GM18873 (cell line): ENCODE measurements around the gene ZNF653.
"Not testable (repeated sequence)": the region's sequence is repeated elsewhere in the genome, so short reads cannot be mapped to it uniquely, and the experiment has no call there.

Source experiments
- ATAC-seq: cut with Tn5 transposase; IDR thresholded peaks from one replicate; pipeline ENCODE4 v1.9.1; 2021; ENCODE audit warnings: mild to moderate bottlenecking, moderate library complexity, moderate number of reproducible peaks; ENCODE audit not compliant: unreplicated experiment, low FRiP score

The ZNF653 gene

GRCh38 chr19:11483366-11484111 lies 22.1 kb downstream of the ZNF653 start:
- no peak for ATAC-seq

GRCh38 chr19:11482384-11483050 lies 23.1 kb downstream of the ZNF653 start:
- no peak for ATAC-seq

GRCh38 chr19:11481534-11482383 lies 23.9 kb downstream of the ZNF653 start:
- no peak for ATAC-seq

- ATAC-seq, result no peak
Measured at GRCh38 chr19:11480715-11481533, 24.7 kb downstream of the ZNF653 start, which contains the start of gene ELAVL3. Gene ELAVL3 (minus strand): TSS chr19:11481046. CDS start chr19:11480608, 438 bp downstream.

- no peak for ATAC-seq
Measured at GRCh38 chr19:11479898-11480714, 25.5 kb downstream of the ZNF653 start.

GRCh38 chr19:11479090-11479897 lies 26.3 kb downstream of the ZNF653 start:
- ATAC-seq, result no peak

- ATAC-seq, result no peak
Measured at GRCh38 chr19:11478167-11479089, 27.2 kb downstream of the ZNF653 start.

- no peak for ATAC-seq
Measured at GRCh38 chr19:11475861-11476260, 29.8 kb downstream of the ZNF653 start.

- ATAC-seq, result not testable (repeated sequence)
Measured at GRCh38 chr19:11475343-11475742, 30.3 kb downstream of the ZNF653 start.

GRCh38 chr19:11473725-11474124 lies 31.9 kb downstream of the ZNF653 start:
- ATAC-seq, result no peak

GRCh38 chr19:11468266-11468845 lies 37.3 kb downstream of the ZNF653 start:
- not testable (repeated sequence) for ATAC-seq

GRCh38 chr19:11465600-11465999 lies 40.0 kb downstream of the ZNF653 start:
- no peak for ATAC-seq

GRCh38 chr19:11464333-11465265 lies 41.0 kb downstream of the ZNF653 start:
- ATAC-seq, result no peak

- ATAC-seq, result no peak
Measured at GRCh38 chr19:11463391-11463790, 42.2 kb downstream of the ZNF653 start.

GRCh38 chr19:11461453-11461852 lies 44.2 kb downstream of the ZNF653 start:
- ATAC-seq, result no peak

GRCh38 chr19:11460207-11460606 lies 45.4 kb downstream of the ZNF653 start:
- no peak for ATAC-seq
